HCT116 (cell line): Measurements from ENCODE around the gene HRH2.

Source experiments
- CEBPB ChIP-seq: IDR thresholded peaks from 2 replicates; pipeline ENCODE4 v1.6.1; 2012; ENCODE audit warnings: low read depth
- CTCF ChIP-seq, 3 experiments: fragments of 200-600 bp in 1 of 3; sonication (generic) in 1 of 3; IDR thresholded peaks in 2 of 3; conservative IDR thresholded peaks in 1 of 3; 2 replicates each; pipeline ENCODE4 v1.5.1; 2012 to 2017; ENCODE audit warnings: low read depth in 2 of 3, low read length in 2 of 3, antibody characterized with exemption in 1 of 3, borderline replicate concordance in 1 of 3, control low read depth in 1 of 3, mild to moderate bottlenecking in 1 of 3, mixed read lengths in 1 of 3, mixed run types in 1 of 3, moderate library complexity in 1 of 3; ENCODE audit not compliant: insufficient read depth in 1 of 3
- EZH2 ChIP-seq: fragments of 200-600 bp; sonication (generic); IDR thresholded peaks from 2 replicates; pipeline ENCODE4 v1.6.1; 2017; ENCODE audit warnings: antibody characterized with exemption, mixed run types
- EZH2phosphoT487 ChIP-seq: fragments of 200-600 bp; IDR thresholded peaks from 2 replicates; pipeline ENCODE4 v1.6.1; 2018; ENCODE audit warnings: antibody characterized with exemption, borderline replicate concordance
- POLR2A ChIP-seq: IDR thresholded peaks from 2 replicates; pipeline ENCODE4 v1.7.0; 2011; ENCODE audit warnings: borderline replicate concordance; ENCODE audit not compliant: insufficient read depth, insufficient read length; ENCODE audit errors: extremely low read depth
- RAD21 ChIP-seq: IDR thresholded peaks from 2 replicates; pipeline ENCODE4 v1.6.1; 2012; ENCODE audit warnings: low read depth, mild to moderate bottlenecking
- REST ChIP-seq: IDR thresholded peaks from 2 replicates; pipeline ENCODE4 v1.6.1; 2012; ENCODE audit warnings: low read depth
- SIN3A ChIP-seq: IDR thresholded peaks from 2 replicates; pipeline ENCODE4 v1.6.1; 2012; ENCODE audit warnings: low read depth
- SP1 ChIP-seq: IDR thresholded peaks from 2 replicates; pipeline ENCODE4 v1.6.1; 2012; ENCODE audit warnings: low read depth
- YY1 ChIP-seq: IDR thresholded peaks from 2 replicates; pipeline ENCODE4 v1.6.1; 2011; ENCODE audit warnings: low read length, low read depth, moderate library complexity, mild to moderate bottlenecking; ENCODE audit not compliant: insufficient replicate concordance; ENCODE audit errors: extremely low read depth

GRCh38 chr5:175701797-175702196, 43.9 kb downstream of the HRH2 start:
- TF ChIP-seq CTCF (IDR thresholded peaks at IDR 0.05 in 2 of 3, conservative IDR thresholded peaks at IDR 0.05 in 1 of 3; ENCODE audit: borderline replicate concordance in 1 of 3, insufficient read depth in 1 of 3, low read depth in 2 of 3, low read length in 2 of 3) = no peak
- TF ChIP-seq RAD21 = no peak
- TF ChIP-seq SP1 = no peak
- TF ChIP-seq EZH2 = no peak
- no peak for TF ChIP-seq YY1
- TF ChIP-seq EZH2phosphoT487 = no peak
- no peak for TF ChIP-seq CEBPB
- TF ChIP-seq REST = no peak
- no peak for TF ChIP-seq SIN3A
- no peak for TF ChIP-seq POLR2A
